Measurements from ENCODE around the gene GLIPR1L2. TPM values are rescaled to one million over a fixed set of nuclear protein-coding genes. Genes with fewer than 3 reads are reported as not detected.

GLIPR1L2 gene
- total and polyA plus RNA-seq, 10 of the 15 experiments (the other 5 are each of a cell fraction or from before 2014, with no cell fraction given) = 0.04 to 0.39 (median 0.09) TPM; not detected in 3

GRCh38 chr12:75447691-75448393 lies 57.0 kb downstream of the GLIPR1L2 start:
- no peak overlapping the region for H3K4me3 ChIP-seq
- no peak for ATAC-seq
- no peak overlapping the region for H2AFZ ChIP-seq (ENCODE audit: control insufficient read depth, low read depth, low read length)
- no peak overlapping the region for H3K4me2 ChIP-seq (ENCODE audit: control insufficient read depth, insufficient read depth)
- H3K36me3 ChIP-seq (ENCODE audit: control insufficient read depth in 2 of 2, insufficient read depth in 2 of 2, low read length in 1 of 2) = no peaks in the 10 kb centered on the region
- H3K27me3 ChIP-seq (replicated peaks in 1 of 2; ENCODE audit: control insufficient read depth in 2 of 2, insufficient read depth in 2 of 2, low read length in 1 of 2) = no peaks in the 10 kb centered on the region; a peak in 1 of 4 replicates
- no peaks in the 10 kb centered on the region for H3K79me2 ChIP-seq (ENCODE audit: control insufficient read depth, insufficient read depth, low read length)
- no peak overlapping the region for H3K9ac ChIP-seq (ENCODE audit: control insufficient read depth, insufficient read depth, low read length)
- ChIA-PET POLR2A (no interaction called here), CTCF (no interaction called here), SMC1A (ENCODE audit: uncharacterized antibody, unreplicated experiment) (no interaction called here), RAD21 (ENCODE audit: unreplicated experiment) (no interaction called here)
- BruUV-seq (replicated peaks) = no TSS peak
- TF ChIP-seq DPF2 (IDR thresholded peaks at IDR 0.05) = no peak
- no peak overlapping the region for H3K27ac ChIP-seq (ENCODE audit: control insufficient read depth, insufficient read depth)
- H3K9me3 ChIP-seq (replicated peaks; ENCODE audit: control insufficient read depth, insufficient read depth, low read length) = no peaks in the 10 kb centered on the region
- in situ Hi-C loops (cut with MboI) = no loop called here
- no peaks in the 10 kb centered on the region for H3K4me1 ChIP-seq (ENCODE audit: control insufficient read depth, insufficient read depth, low read length)
- no peak for DNase-seq (ENCODE audit: low read depth, low spot score)
- FAIRE-seq = no peak
- no peaks in the 10 kb centered on the region for H4K20me1 ChIP-seq (ENCODE audit: control insufficient read depth, insufficient read depth)
- WGBS (ENCODE audit: insufficient coverage, insufficient replicate concordance, low lambda C conversion rate, missing lambda C conversion rate) = 24% methylated on average over 4 of the region's 4 CpGs
- intact Hi-C loops (cut with micrococcal nuclease; ENCODE audit: unreplicated experiment) = no loop called here

GRCh38 chr12:75452675-75453330 lies 61.9 kb downstream of the GLIPR1L2 start:
- RAD21 ChIA-PET (ENCODE audit: unreplicated experiment) = interaction anchor here (0.7 kb wide), 1 partner anchor 852 kb away, joined by 3 read pairs; no protein-coding TSS in a partner anchor
- ATAC-seq (no peak), FAIRE-seq (no peak), DNase-seq (ENCODE audit: low read depth, low spot score) (no peak)
- no peak overlapping the region for H3K9ac ChIP-seq (ENCODE audit: control insufficient read depth, insufficient read depth, low read length)
- CTCF ChIA-PET = interaction anchor here (0.7 to 1.0 kb wide), 4 partner anchors 13 to 61 kb away, joined by 3 read pairs; no protein-coding TSS in a partner anchor
- in situ Hi-C loops (cut with MboI) (no loop called here), intact Hi-C loops (cut with micrococcal nuclease; ENCODE audit: unreplicated experiment) (no loop called here)
- no peak overlapping the region for H3K27ac ChIP-seq (ENCODE audit: control insufficient read depth, insufficient read depth)
- H4K20me1 ChIP-seq (ENCODE audit: control insufficient read depth, insufficient read depth) = no peaks in the 10 kb centered on the region
- H3K36me3 ChIP-seq (ENCODE audit: control insufficient read depth in 2 of 2, insufficient read depth in 2 of 2, low read length in 1 of 2) = no peaks in the 10 kb centered on the region
- no peaks in the 10 kb centered on the region for H3K79me2 ChIP-seq (ENCODE audit: control insufficient read depth, insufficient read depth, low read length)
- H3K4me1 ChIP-seq (ENCODE audit: control insufficient read depth, insufficient read depth, low read length) = no peaks in the 10 kb centered on the region
- H3K27me3 ChIP-seq (replicated peaks in 1 of 2; ENCODE audit: control insufficient read depth in 2 of 2, insufficient read depth in 2 of 2, low read length in 1 of 2) = no peaks in the 10 kb centered on the region; a peak in 1 of 4 replicates
- 0% methylated on average over 1 of the region's 3 CpGs for WGBS (ENCODE audit: insufficient coverage, insufficient replicate concordance, low lambda C conversion rate, missing lambda C conversion rate)
- no TSS peak for BruUV-seq (replicated peaks)
- H3K4me2 ChIP-seq (ENCODE audit: control insufficient read depth, insufficient read depth) = no peak overlapping the region
- SMC1A ChIA-PET (ENCODE audit: uncharacterized antibody, unreplicated experiment) = no interaction called here
- POLR2A ChIA-PET = interaction anchor here (0.6 to 0.7 kb wide), 3 partner anchors 43 to 1132 kb away, joined by 3 to 6 read pairs (median 3); no protein-coding TSS in a partner anchor
- no peaks in the 10 kb centered on the region for H3K9me3 ChIP-seq (replicated peaks; ENCODE audit: control insufficient read depth, insufficient read depth, low read length)
- no peak overlapping the region for H2AFZ ChIP-seq (ENCODE audit: control insufficient read depth, low read depth, low read length)
- no peak overlapping the region for H3K4me3 ChIP-seq
- TF ChIP-seq PRDM15 (CRISPR knock-in tag; IDR thresholded peaks at IDR 0.05) (no peak), NKRF (conservative IDR thresholded peaks at IDR 0.05) (no peak), ZZZ3 (IDR thresholded peaks at IDR 0.05; ENCODE audit: control insufficient read depth, insufficient read length, low read depth) (no peak), RAD51 (IDR thresholded peaks at IDR 0.05) (no peak), CHD1 (IDR thresholded peaks at IDR 0.05; ENCODE audit: low read depth, low read length) (no peak), MYC (IDR thresholded peaks at IDR 0.05; ENCODE audit: insufficient read depth, insufficient read length, insufficient replicate concordance, low read length, severe bottlenecking) (no peak), IRF3 (IDR thresholded peaks at IDR 0.05) (no peak)

Measured in GM12878 (cell line).